HG03439 (cell line): ENCODE measurements around the gene IQCN.
"Not testable (repeated sequence)": the region's sequence is repeated elsewhere in the genome, so short reads cannot be mapped to it uniquely, and the experiment has no call there.

Experiments used
- ATAC-seq: cut with Tn5 transposase; IDR thresholded peaks from one replicate; pipeline ENCODE4 v1.9.1; 2021; ENCODE audit warnings: mild to moderate bottlenecking, moderate library complexity; ENCODE audit not compliant: unreplicated experiment

The IQCN gene

GRCh38 chr19:18218159-18218558 lies 56.1 kb downstream of the IQCN start:
- ATAC-seq: no peak

- no peak for ATAC-seq
These were observed 57.5 kb downstream of the IQCN start for GRCh38 chr19:18216789-18217188.

DNA sequence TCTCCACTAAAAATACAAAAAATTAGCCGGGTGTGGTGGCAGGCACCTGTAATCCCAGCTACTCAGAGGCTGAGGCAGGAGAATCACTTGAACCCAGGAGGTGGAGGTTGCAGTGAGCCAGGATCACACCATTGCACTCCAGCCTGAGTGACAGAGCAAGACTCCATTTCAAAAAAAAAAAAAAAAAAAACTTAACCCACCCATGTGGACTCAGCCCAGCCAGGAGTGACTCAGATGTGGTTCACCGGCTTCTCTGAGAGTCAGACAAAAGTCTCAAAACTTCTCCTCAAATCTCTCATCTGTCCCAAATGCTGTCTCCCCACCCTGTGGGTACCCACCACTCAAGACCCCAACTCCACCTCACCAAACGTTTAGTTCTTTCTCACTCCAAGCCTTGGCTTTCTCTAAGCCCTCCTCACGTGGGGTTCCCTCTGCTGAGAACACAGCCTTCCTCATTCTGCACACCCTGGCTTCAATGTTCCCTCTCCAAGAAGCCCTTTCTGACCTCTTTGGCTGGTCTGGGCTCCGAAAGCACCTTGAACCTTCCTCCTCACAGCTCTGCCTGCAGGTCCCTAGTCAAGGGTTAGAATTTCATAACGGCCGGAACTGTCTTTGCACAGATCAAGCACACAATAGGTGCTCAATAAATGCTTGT lies 59.3 kb downstream of the IQCN start:
- no peak for ATAC-seq

- no peak for ATAC-seq
These were observed 62.6 kb downstream of the IQCN start for GRCh38 chr19:18211683-18212082.

GRCh38 chr19:18209912-18210311 lies 64.3 kb downstream of the IQCN start:
- not testable (repeated sequence) for ATAC-seq

DNA sequence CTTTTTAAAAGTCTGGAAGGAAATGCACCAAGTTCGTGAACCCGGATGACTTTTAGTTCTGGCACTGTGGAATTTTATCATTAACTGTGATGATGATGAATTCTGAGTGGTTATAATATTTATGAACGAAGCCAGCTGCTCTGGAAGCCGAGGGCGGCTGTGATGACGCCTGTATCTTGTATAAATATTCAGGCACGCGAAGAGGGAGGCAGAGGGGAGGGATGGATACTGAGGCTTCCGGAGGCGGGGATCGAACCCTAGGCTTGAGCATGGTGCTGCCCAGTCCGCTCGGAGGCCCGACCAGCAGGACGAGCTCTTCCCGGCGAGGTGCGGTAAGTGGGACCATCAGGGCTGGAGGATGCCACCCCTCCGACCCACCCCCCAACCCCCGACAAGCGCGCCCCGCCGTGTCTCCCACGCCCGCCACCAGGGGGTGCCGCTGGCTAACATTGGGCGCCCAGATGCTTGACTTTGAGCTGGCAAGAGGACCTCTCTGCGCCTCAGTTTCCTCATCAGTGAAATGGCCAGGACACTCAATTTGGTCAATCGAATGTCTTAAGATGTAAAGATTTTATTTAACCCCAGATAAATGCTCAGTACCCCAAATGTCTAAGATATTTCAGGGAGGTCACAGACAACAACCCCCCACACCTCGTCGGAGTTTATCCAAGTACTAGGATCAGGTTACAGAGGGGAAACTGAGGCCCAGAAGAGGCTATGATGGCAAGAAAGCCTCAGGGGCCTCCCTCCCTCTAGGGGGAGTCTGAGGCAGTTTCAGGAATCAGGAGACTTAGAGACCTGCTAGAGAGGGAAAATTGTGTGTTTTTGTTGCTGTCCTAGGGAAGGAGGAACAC lies 65.9 kb downstream of the IQCN start:
- ATAC-seq: no peak
